DND-41 (cell line): Measurements from ENCODE around the gene OR9A2.

Experiments
- ATAC-seq: fragments of 200-7000 bp; cut with Tn5 transposase; 3 replicates; pipeline ENCODE4 v1.9.1; 2021; ENCODE audit warnings: low read depth; ENCODE audit not compliant: insufficient read depth
- DNase-seq: peaks from one replicate; pipeline ENCODE4 v3.0.0-alpha.2; 2020
- H2AFZ ChIP-seq: 2 replicates; pipeline ENCODE4 v1.6.0; 2012; ENCODE audit warnings: low read depth, low read length
- H3K27ac ChIP-seq: 2 replicates; pipeline ENCODE4 v1.5.1; 2012; ENCODE audit warnings: low read length, inconsistent platforms
- H3K27me3 ChIP-seq: fragments of 200-600 bp; sonication (generic); 2 replicates; pipeline ENCODE4 v1.6.0; 2012; ENCODE audit warnings: low read length, mild to moderate bottlenecking, inconsistent platforms; ENCODE audit not compliant: insufficient read depth, poor library complexity
- H3K36me3 ChIP-seq: 2 replicates; pipeline ENCODE4 v1.5.1; 2012; ENCODE audit warnings: low read length, inconsistent platforms; ENCODE audit not compliant: insufficient read depth
- H3K4me1 ChIP-seq: 2 replicates; pipeline ENCODE4 v1.5.1; 2012; ENCODE audit warnings: mild to moderate bottlenecking, low read length; ENCODE audit not compliant: insufficient read depth
- H3K4me2 ChIP-seq: 2 replicates; pipeline ENCODE4 v1.6.0; 2012; ENCODE audit warnings: mild to moderate bottlenecking, moderate library complexity, low read length, inconsistent platforms; ENCODE audit not compliant: insufficient read depth
- H3K4me3 ChIP-seq, 2 experiments: fragments of 200-600 bp in 1 of 2; shearing (Covaris generic) in 1 of 2; 2 replicates each; pipeline ENCODE4 v1.5.1; 2012 to 2016; ENCODE audit warnings: inconsistent platforms in 2 of 2, low read length in 2 of 2, mild to moderate bottlenecking in 2 of 2, low read depth in 1 of 2, moderate library complexity in 1 of 2
- H3K79me2 ChIP-seq: 2 replicates; pipeline ENCODE4 v1.6.0; 2012; ENCODE audit warnings: low read length, inconsistent platforms; ENCODE audit not compliant: insufficient read depth
- H3K9ac ChIP-seq: 2 replicates; pipeline ENCODE4 v1.6.0; 2012; ENCODE audit warnings: low read depth, mild to moderate bottlenecking, inconsistent platforms, low read length, moderate library complexity
- H3K9me3 ChIP-seq: 2 replicates; pipeline ENCODE4 v1.5.1; 2012; ENCODE audit warnings: low read length, moderate library complexity, mild to moderate bottlenecking, inconsistent platforms; ENCODE audit not compliant: insufficient read depth, severe bottlenecking
- H4K20me1 ChIP-seq: 2 replicates; pipeline ENCODE4 v1.6.0; 2012; ENCODE audit warnings: low read length; ENCODE audit not compliant: insufficient read depth
- EZH2 ChIP-seq: IDR thresholded peaks from 3 replicates; pipeline ENCODE4 v1.6.1; 2012; ENCODE audit warnings: borderline replicate concordance, low read depth, mild to moderate bottlenecking, moderate library complexity, low read length, inconsistent platforms; ENCODE audit not compliant: severe bottlenecking
- TF ChIP-seq, protein P1 (sequence below): IDR thresholded peaks from 2 replicates; pipeline ENCODE4 v1.5.1; 2012; ENCODE audit warnings: borderline replicate concordance, low read length, moderate library complexity, mild to moderate bottlenecking; ENCODE audit not compliant: poor library complexity, severe bottlenecking; ENCODE audit errors: extremely low read depth

OR9A2 gene

DNA sequence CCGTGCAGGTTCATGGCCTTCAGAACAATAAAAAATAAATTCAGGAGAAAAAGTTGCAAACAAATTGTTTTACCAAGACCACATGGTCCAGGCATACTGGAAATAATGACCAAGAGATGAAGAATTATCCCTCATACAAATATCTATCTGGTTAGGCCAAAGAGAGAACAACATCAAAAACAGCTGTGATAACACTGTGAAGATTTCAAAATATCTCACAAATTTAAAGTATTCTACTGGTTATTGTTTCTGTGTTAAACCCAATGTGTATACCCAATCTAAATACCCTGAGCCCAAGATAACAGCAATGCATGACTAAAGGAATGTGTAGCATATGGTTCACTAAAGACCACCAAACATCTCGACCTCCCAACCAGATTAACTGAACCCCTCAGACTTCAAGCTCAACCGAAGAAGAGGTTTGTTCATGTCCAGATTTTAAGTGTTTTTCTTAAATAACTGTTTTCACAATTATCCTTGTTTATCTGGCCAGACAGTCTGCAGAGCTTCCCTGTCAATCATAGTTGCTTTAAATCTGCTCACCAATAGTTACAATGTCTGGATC, 10.9 kb downstream of the OR9A2 start:
- H3K9me3 ChIP-seq, result no peaks in the 10 kb centered on the region
- no peaks in the 10 kb centered on the region for H3K79me2 ChIP-seq
- H3K36me3 ChIP-seq, result no peaks in the 10 kb centered on the region
- no peak overlapping the region for H3K27ac ChIP-seq
- H4K20me1 ChIP-seq, result no peaks in the 10 kb centered on the region
- H3K4me1 ChIP-seq, result no peaks in the 10 kb centered on the region
- H2AFZ ChIP-seq, result no peak overlapping the region
- no peak overlapping the region for H3K4me3 ChIP-seq
- DNase-seq (no peak), ATAC-seq (no peak)
- no peaks in the 10 kb centered on the region for H3K27me3 ChIP-seq
- no peak overlapping the region for H3K9ac ChIP-seq
- TF ChIP-seq, protein P1, sequence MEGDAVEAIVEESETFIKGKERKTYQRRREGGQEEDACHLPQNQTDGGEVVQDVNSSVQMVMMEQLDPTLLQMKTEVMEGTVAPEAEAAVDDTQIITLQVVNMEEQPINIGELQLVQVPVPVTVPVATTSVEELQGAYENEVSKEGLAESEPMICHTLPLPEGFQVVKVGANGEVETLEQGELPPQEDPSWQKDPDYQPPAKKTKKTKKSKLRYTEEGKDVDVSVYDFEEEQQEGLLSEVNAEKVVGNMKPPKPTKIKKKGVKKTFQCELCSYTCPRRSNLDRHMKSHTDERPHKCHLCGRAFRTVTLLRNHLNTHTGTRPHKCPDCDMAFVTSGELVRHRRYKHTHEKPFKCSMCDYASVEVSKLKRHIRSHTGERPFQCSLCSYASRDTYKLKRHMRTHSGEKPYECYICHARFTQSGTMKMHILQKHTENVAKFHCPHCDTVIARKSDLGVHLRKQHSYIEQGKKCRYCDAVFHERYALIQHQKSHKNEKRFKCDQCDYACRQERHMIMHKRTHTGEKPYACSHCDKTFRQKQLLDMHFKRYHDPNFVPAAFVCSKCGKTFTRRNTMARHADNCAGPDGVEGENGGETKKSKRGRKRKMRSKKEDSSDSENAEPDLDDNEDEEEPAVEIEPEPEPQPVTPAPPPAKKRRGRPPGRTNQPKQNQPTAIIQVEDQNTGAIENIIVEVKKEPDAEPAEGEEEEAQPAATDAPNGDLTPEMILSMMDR, result no peak
- no peak for TF ChIP-seq EZH2
- no peak overlapping the region for H3K4me2 ChIP-seq

DNA sequence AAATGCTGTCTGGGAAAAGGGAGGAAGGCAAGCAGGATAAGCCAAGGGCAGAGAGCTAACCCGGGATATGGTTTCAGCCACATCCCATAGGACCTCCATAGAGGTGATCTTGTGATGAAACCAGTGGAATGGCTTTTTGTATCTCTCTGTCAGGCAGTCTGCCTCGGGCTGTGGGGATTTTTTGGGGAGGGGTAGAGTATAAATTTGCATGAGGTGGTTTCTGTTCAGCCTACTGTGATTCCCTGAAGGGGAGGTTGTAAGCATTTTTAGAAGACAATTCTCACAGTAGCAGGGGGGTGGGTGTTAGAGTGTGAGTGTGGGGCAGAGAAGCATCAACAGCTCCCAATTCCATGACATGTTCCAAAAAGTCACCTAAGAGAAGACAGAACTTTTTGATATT, 11.8 kb downstream of the OR9A2 start:
- H4K20me1 ChIP-seq, result no peaks in the 10 kb centered on the region
- no peaks in the 10 kb centered on the region for H3K79me2 ChIP-seq
- ATAC-seq (no peak), DNase-seq (no peak)
- no peak overlapping the region for H3K4me3 ChIP-seq
- no peak overlapping the region for H3K9ac ChIP-seq
- no peak overlapping the region for H3K4me2 ChIP-seq
- H3K27ac ChIP-seq, result no peak overlapping the region
- H3K36me3 ChIP-seq, result no peaks in the 10 kb centered on the region
- TF ChIP-seq, protein P1, result no peak
- H3K27me3 ChIP-seq, result no peaks in the 10 kb centered on the region
- no peak overlapping the region for H2AFZ ChIP-seq
- H3K9me3 ChIP-seq, result no peaks in the 10 kb centered on the region
- H3K4me1 ChIP-seq, result no peaks in the 10 kb centered on the region

DNA sequence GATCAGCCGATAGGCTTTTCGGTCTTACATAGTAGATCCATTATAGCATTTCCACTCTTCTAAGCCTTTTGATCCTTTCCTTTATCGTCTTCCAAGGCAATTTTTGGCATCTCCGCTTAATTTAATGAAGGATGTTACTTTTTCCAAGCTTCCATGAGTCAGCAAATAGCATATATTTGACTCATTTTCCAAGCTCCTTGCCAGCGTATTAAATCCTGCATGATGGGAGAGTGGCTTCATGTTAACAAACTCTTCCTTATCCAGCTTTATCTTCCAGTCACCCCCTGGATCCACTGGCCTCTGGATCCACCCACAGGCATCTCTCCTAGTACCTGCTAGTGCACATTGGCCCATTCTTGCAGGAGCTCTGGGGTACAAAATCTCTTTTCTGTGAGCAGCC, 13.0 kb downstream of the OR9A2 start:
- H3K27me3 ChIP-seq, result no peaks in the 10 kb centered on the region
- H3K4me2 ChIP-seq, result no peak overlapping the region
- H4K20me1 ChIP-seq, result no peaks in the 10 kb centered on the region
- H3K36me3 ChIP-seq, result no peaks in the 10 kb centered on the region
- no peaks in the 10 kb centered on the region for H3K79me2 ChIP-seq
- no peak overlapping the region for H3K4me3 ChIP-seq
- no peak overlapping the region for H2AFZ ChIP-seq
- DNase-seq (no peak), ATAC-seq (no peak)
- H3K27ac ChIP-seq, result no peak overlapping the region
- no peak for TF ChIP-seq EZH2
- TF ChIP-seq, protein P1, result no peak
- H3K9me3 ChIP-seq, result no peaks in the 10 kb centered on the region
- H3K9ac ChIP-seq, result no peak overlapping the region
- no peaks in the 10 kb centered on the region for H3K4me1 ChIP-seq

DNA sequence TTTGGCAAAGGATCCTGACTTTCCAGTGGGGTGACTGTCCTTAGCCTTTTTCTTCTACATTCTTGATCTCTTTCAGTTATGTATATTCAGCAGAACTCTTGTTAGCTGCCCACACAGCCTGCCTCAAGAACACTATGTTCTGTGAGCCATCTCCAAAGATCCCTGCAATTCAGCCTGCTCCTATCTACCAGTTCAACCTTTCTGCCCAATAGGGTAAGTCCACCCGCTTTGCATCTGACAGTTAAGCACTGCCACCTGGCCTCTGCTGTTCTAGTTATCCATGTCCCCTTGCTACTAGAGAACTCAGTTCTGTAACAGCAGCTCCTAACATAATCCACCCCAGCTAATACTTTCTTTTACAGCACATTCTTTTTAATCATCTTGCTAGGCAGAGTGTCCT, 13.5 kb downstream of the OR9A2 start:
- no peaks in the 10 kb centered on the region for H3K4me1 ChIP-seq
- H3K4me2 ChIP-seq, result no peak overlapping the region
- no peak for ATAC-seq

More for the DNA sequence above, 13.5 kb downstream of the OR9A2 start:
- Histone ChIP-seq H3K36me3 (no peaks in the 10 kb centered on the region), H3K79me2 (no peaks in the 10 kb centered on the region), H2AFZ (no peak overlapping the region), H3K27me3 (no peaks in the 10 kb centered on the region), H3K9me3 (no peaks in the 10 kb centered on the region), H3K9ac (no peak overlapping the region), H3K4me3 (no peak overlapping the region), H3K27ac (no peak overlapping the region), H4K20me1 (no peaks in the 10 kb centered on the region)
- TF ChIP-seq, protein P1, result no peak
- TF ChIP-seq EZH2, result no peak
- no peak for DNase-seq
